ENCODE data around the gene MORN4. TPM values are rescaled to one million over a fixed set of nuclear protein-coding genes. Genes with fewer than 3 reads are reported as not detected.

The MORN4 gene
- total RNA-seq, 2 experiments from 2014 or later, result 3.2 to 3.9 TPM

- no peak for DNase-seq
- no peaks in the 10 kb centered on the region for H3K4me1 Mint-ChIP-seq (ENCODE audit: low read depth)
- no peak for TF ChIP-seq CTCF (IDR thresholded peaks at IDR 0.05)
- H3K27ac Mint-ChIP-seq, result no peak overlapping the region
- H3K27me3 Mint-ChIP-seq, result no peaks in the 10 kb centered on the region
- intact Hi-C loops (cut with micrococcal nuclease), result no loop called here
- CTCF ChIA-PET, result interaction anchor here (0.9 to 1.5 kb wide), 4 partner anchors 21 to 156 kb away, joined by 3 read pairs; no protein-coding TSS in a partner anchor
- no peaks in the 10 kb centered on the region for H3K9me3 Mint-ChIP-seq
- H3K36me3 Mint-ChIP-seq (ENCODE audit: low read depth), result no peaks in the 10 kb centered on the region
- POLR2A ChIA-PET, result no interaction called here
- H3K4me3 Mint-ChIP-seq, result no peak overlapping the region
- ATAC-seq, result no peak
Measured at GRCh38 chr10:97575127-97575668, 58.1 kb downstream of the MORN4 start.

GRCh38 chr10:97574374-97575126 is 58.8 kb downstream of the MORN4 start:
- DNase-seq (no peak), ATAC-seq (no peak)
- ChIA-PET POLR2A (interaction anchor here (0.6 kb wide), 1 partner anchor 160 kb away, joined by 3 read pairs; no protein-coding TSS in a partner anchor), CTCF (interaction anchor here (0.9 to 1.8 kb wide), 5 partner anchors 9 to 157 kb away, joined by 3 to 4 read pairs (median 3); partner anchors contain the start of genes AVPI1 and HOGA1)
- Mint-ChIP-seq H3K9me3 (no peaks in the 10 kb centered on the region), H3K36me3 (ENCODE audit: low read depth) (no peaks in the 10 kb centered on the region), H3K27ac (no peak overlapping the region), H3K27me3 (no peaks in the 10 kb centered on the region), H3K4me3 (no peak overlapping the region), H3K4me1 (ENCODE audit: low read depth) (no peaks in the 10 kb centered on the region)
- TF ChIP-seq CTCF (IDR thresholded peaks at IDR 0.05), result no peak
- intact Hi-C loops (cut with micrococcal nuclease), result no loop called here

GRCh38 chr10:97573672-97574071 is 59.6 kb downstream of the MORN4 start:
- H3K9me3 Mint-ChIP-seq, result no peaks in the 10 kb centered on the region
- intact Hi-C loops (cut with micrococcal nuclease), result no loop called here
- CTCF ChIA-PET, result interaction anchor here (1.6 to 1.8 kb wide), 2 partner anchors 10 to 113 kb away, joined by 4 read pairs; partner anchors contain the start of genes AVPI1 and HOGA1
- POLR2A ChIA-PET, result no interaction called here
- DNase-seq (no peak), ATAC-seq (peak; percentile 17)
- H3K4me3 Mint-ChIP-seq, result no peak overlapping the region
- no peak overlapping the region for H3K27ac Mint-ChIP-seq
- H3K4me1 Mint-ChIP-seq (ENCODE audit: low read depth), result no peaks in the 10 kb centered on the region
- H3K27me3 Mint-ChIP-seq, result no peaks in the 10 kb centered on the region
- no peaks in the 10 kb centered on the region for H3K36me3 Mint-ChIP-seq (ENCODE audit: low read depth)
- no peak for TF ChIP-seq CTCF (IDR thresholded peaks at IDR 0.05)

- POLR2A ChIA-PET, result no interaction called here
- H3K4me3 Mint-ChIP-seq, result no peak overlapping the region
- no peaks in the 10 kb centered on the region for H3K9me3 Mint-ChIP-seq
- H3K4me1 Mint-ChIP-seq (ENCODE audit: low read depth), result no peaks in the 10 kb centered on the region
- H3K27me3 Mint-ChIP-seq, result no peaks in the 10 kb centered on the region
- ATAC-seq (no peak), DNase-seq (no peak)
- CTCF ChIA-PET, result interaction anchor here (0.8 to 4.6 kb wide), 14 partner anchors 9 to 114 kb away, joined by 3 to 26 read pairs (median 6); partner anchors contain the start of genes AVPI1 and HOGA1
- TF ChIP-seq CTCF (IDR thresholded peaks at IDR 0.05), result no peak
- no peak overlapping the region for H3K27ac Mint-ChIP-seq
- H3K36me3 Mint-ChIP-seq (ENCODE audit: low read depth), result no peaks in the 10 kb centered on the region
- intact Hi-C loops (cut with micrococcal nuclease), result no loop called here
Measured at GRCh38 chr10:97573021-97573420, 60.3 kb downstream of the MORN4 start.

Data from activated CD8-positive, alpha-beta T cell treated with anti-CD3 and anti-CD28 coated beads for 36 hours (primary cell).